H1 (cell line): ENCODE data around the gene SPATA13. TPM values are rescaled to one million over a fixed set of nuclear protein-coding genes. Genes with fewer than 3 reads are reported as not detected.

Experiments used
- CTCF ChIA-PET: fragments of 300-600 bp; sonication (Branson Sonifier 250); formaldehyde crosslinking; loops from one replicate; lab custom pipeline; 2021; ENCODE audit not compliant: partially characterized antibody; lab: Charles Lee
- POLR2A ChIA-PET: fragments of 300-600 bp; sonication (Branson Sonifier 250); formaldehyde crosslinking; loops from one replicate; lab custom pipeline; 2021; ENCODE audit warnings: inconsistent platforms; ENCODE audit not compliant: partially characterized antibody; lab: Charles Lee
- DNase-seq, 2 experiments: peaks; one replicate each; pipeline versions ENCODE4 v3.0.0 to v3.0.0-alpha.2; 2010 to 2022; ENCODE audit warnings: low spot score in 2 of 2, low read depth in 1 of 2, mixed read lengths in 1 of 2
- FAIRE-seq: peaks from 2 replicates; lab custom pipeline; 2011; peaks lifted over from hg19 to GRCh38; lab: Jason Lieb, UNC
- H2AFZ ChIP-seq: 2 replicates; pipeline ENCODE4 v1.8.1; 2012; ENCODE audit warnings: low read length, inconsistent platforms
- H2AK5ac ChIP-seq: 2 replicates; pipeline ENCODE4 v1.6.1; 2013; ENCODE audit warnings: low read depth, low read length
- H2BK120ac ChIP-seq: replicated peaks from 2 replicates; pipeline ENCODE3; 2013; ENCODE audit warnings: low read depth, low read length, inconsistent platforms
- H2BK12ac ChIP-seq: 2 replicates; pipeline ENCODE4 v1.6.1; 2013; ENCODE audit warnings: low read depth, low read length
- H2BK15ac ChIP-seq: 2 replicates; pipeline ENCODE4 v1.6.1; 2013; ENCODE audit warnings: low read length
- H2BK20ac ChIP-seq: 2 replicates; pipeline ENCODE4 v1.6.1; 2013; ENCODE audit warnings: low read length
- H2BK5ac ChIP-seq: 2 replicates; pipeline ENCODE4 v1.6.1; 2013; ENCODE audit warnings: low read depth, low read length
- H3K14ac ChIP-seq: 2 replicates; pipeline ENCODE4 v1.6.1; 2013; ENCODE audit warnings: inconsistent platforms; ENCODE audit not compliant: insufficient read length
- H3K18ac ChIP-seq: 2 replicates; pipeline ENCODE4 v1.6.1; 2013; ENCODE audit warnings: low read length; ENCODE audit errors: extremely low read depth
- H3K23ac ChIP-seq: 2 replicates; pipeline ENCODE4 v1.6.1; 2013; ENCODE audit warnings: inconsistent platforms; ENCODE audit not compliant: insufficient read length
- H3K23me2 ChIP-seq: 2 replicates; pipeline ENCODE4 v1.6.1; 2013; ENCODE audit warnings: low read depth, low read length
- H3K27ac ChIP-seq: 2 replicates; pipeline ENCODE4 v1.6.1; 2011; ENCODE audit warnings: low read depth, low read length, inconsistent platforms
- H3K27me3 ChIP-seq, 4 experiments: replicated peaks in 1 of 4; 1 replicate in 1 of 4; 2 replicates in 3 of 4; pipeline versions ENCODE4 v1.6.1 to v1.8.1; 2011 to 2013; ENCODE audit warnings: low read length in 3 of 4, mild to moderate bottlenecking in 3 of 4, inconsistent platforms in 2 of 4, mixed read lengths in 2 of 4, moderate library complexity in 1 of 4; ENCODE audit not compliant: control insufficient read depth in 3 of 4, insufficient read depth in 3 of 4; ENCODE audit errors: extremely low read depth in 1 of 4
- H3K36me3 ChIP-seq, 4 experiments: 2 replicates each; pipeline versions ENCODE4 v1.6.1 to v1.8.1; 2011 to 2013; ENCODE audit warnings: mild to moderate bottlenecking in 4 of 4, low read length in 3 of 4, moderate library complexity in 2 of 4, control low read depth in 1 of 4, inconsistent platforms in 1 of 4; ENCODE audit not compliant: insufficient read depth in 4 of 4, control insufficient read depth in 2 of 4
- H3K4ac ChIP-seq: replicated peaks from 2 replicates; pipeline ENCODE3; 2013; ENCODE audit warnings: low read length, low read depth, mixed read lengths, inconsistent platforms; ENCODE audit not compliant: insufficient read length
- H3K4me1 ChIP-seq, 4 experiments: replicated peaks in 1 of 4; 1 replicate in 1 of 4; 2 replicates in 3 of 4; pipeline versions ENCODE4 v1.6.1 to v1.8.1; 2011 to 2013; ENCODE audit warnings: low read length in 3 of 4, inconsistent platforms in 2 of 4, mixed read lengths in 1 of 4; ENCODE audit not compliant: insufficient read depth in 4 of 4, control insufficient read depth in 3 of 4
- H3K4me2 ChIP-seq, 2 experiments: 2 replicates each; pipeline versions ENCODE4 v1.6.1 to v1.8.1; 2011 to 2013; ENCODE audit warnings: low read depth in 2 of 2, low read length in 2 of 2, control low read depth in 1 of 2, inconsistent platforms in 1 of 2, mild to moderate bottlenecking in 1 of 2; ENCODE audit not compliant: insufficient read depth in 1 of 2
- H3K4me3 ChIP-seq, 4 experiments: fragments of 200-600, 300-600 bp in 1 of 4; sonication (generic), shearing (Covaris generic), sonication (Bioruptor Twin) in 1 of 4; 2 replicates each; pipeline versions ENCODE4 v1.5.1 to v1.8.1; 2011 to 2016; ENCODE audit warnings: low read length in 4 of 4, low read depth in 3 of 4, control low read depth in 2 of 4, inconsistent platforms in 2 of 4, mild to moderate bottlenecking in 2 of 4, mixed read lengths in 1 of 4, moderate library complexity in 1 of 4; ENCODE audit not compliant: insufficient read depth in 2 of 4; ENCODE audit errors: extremely low read depth in 1 of 4
- H3K56ac ChIP-seq: replicated peaks from 2 replicates; pipeline ENCODE3; 2013; ENCODE audit warnings: low read depth, mild to moderate bottlenecking, mixed read lengths, low read length, inconsistent platforms; ENCODE audit not compliant: insufficient read length
- H3K79me1 ChIP-seq: 2 replicates; pipeline ENCODE4 v1.6.1; 2013; ENCODE audit warnings: low read depth, low read length, control low read depth
- H3K79me2 ChIP-seq, 2 experiments: 2 replicates each; pipeline versions ENCODE4 v1.6.1 to v1.8.1; 2012 to 2013; ENCODE audit warnings: low read length in 2 of 2, mild to moderate bottlenecking in 2 of 2, inconsistent platforms in 1 of 2; ENCODE audit not compliant: insufficient read depth in 2 of 2, control insufficient read depth in 1 of 2
- H3K9ac ChIP-seq, 4 experiments: replicated peaks in 1 of 4; 1 replicate in 1 of 4; 2 replicates in 3 of 4; pipeline versions ENCODE4 v1.6.1 to v1.8.1; 2011 to 2013; ENCODE audit warnings: low read depth in 3 of 4, low read length in 3 of 4, control low read depth in 2 of 4, mild to moderate bottlenecking in 2 of 4, moderate library complexity in 2 of 4, inconsistent platforms in 1 of 4; ENCODE audit errors: extremely low read depth in 1 of 4
- H3K9me3 ChIP-seq, 2 experiments: 2 replicates each; pipeline versions ENCODE4 v1.6.1 to v1.8.1; 2012 to 2013; ENCODE audit warnings: mild to moderate bottlenecking in 2 of 2, moderate library complexity in 2 of 2, control low read depth in 1 of 2, inconsistent platforms in 1 of 2, low read depth in 1 of 2, low read length in 1 of 2, mixed read lengths in 1 of 2; ENCODE audit not compliant: insufficient read depth in 2 of 2
- H4K20me1 ChIP-seq, 2 experiments: replicated peaks in 1 of 2; 2 replicates each; pipeline versions ENCODE3 to v1.8.1; 2011 to 2013; ENCODE audit warnings: inconsistent platforms in 2 of 2, low read length in 2 of 2, mild to moderate bottlenecking in 1 of 2; ENCODE audit not compliant: insufficient read depth in 2 of 2, control insufficient read depth in 1 of 2
- H4K5ac ChIP-seq: 2 replicates; pipeline ENCODE4 v1.6.1; 2013; ENCODE audit warnings: low read length, low read depth, mixed read lengths, inconsistent platforms; ENCODE audit not compliant: insufficient read length
- H4K8ac ChIP-seq: 2 replicates; pipeline ENCODE4 v1.8.0; 2013; ENCODE audit warnings: mild to moderate bottlenecking, moderate library complexity, low read length, inconsistent platforms; ENCODE audit not compliant: insufficient read depth; ENCODE audit errors: extremely low read depth
- H4K91ac ChIP-seq: replicated peaks from 2 replicates; pipeline ENCODE3; 2013; ENCODE audit warnings: low read length, mixed read lengths, inconsistent platforms; ENCODE audit not compliant: insufficient read length
- EP300 ChIP-seq, 2 experiments: IDR thresholded peaks; 1 replicate in 1 of 2; 2 replicates in 1 of 2; pipeline ENCODE4 v1.6.1; 2011 to 2012; ENCODE audit warnings: low read depth in 2 of 2, low read length in 2 of 2, mild to moderate bottlenecking in 2 of 2, borderline replicate concordance in 1 of 2, inconsistent platforms in 1 of 2, moderate library complexity in 1 of 2
- MAX ChIP-seq: IDR thresholded peaks from 2 replicates; pipeline ENCODE4 v1.6.1; 2012; ENCODE audit warnings: inconsistent platforms
- NANOG ChIP-seq: IDR thresholded peaks from 2 replicates; pipeline ENCODE4 v1.6.1; 2011; ENCODE audit warnings: low read length, low read depth, mild to moderate bottlenecking, inconsistent platforms; ENCODE audit not compliant: insufficient read depth, poor library complexity, severe bottlenecking
- SRF ChIP-seq: IDR thresholded peaks from 2 replicates; pipeline ENCODE4 v1.6.1; 2011; ENCODE audit warnings: mild to moderate bottlenecking, low read depth, low read length, moderate library complexity
- WGBS, 2 experiments: shearing (Covaris generic) in 1 of 2; methylation state at CpG; one replicate each; pipeline versions ENCODE4 v1.1.6 to v1.1.7; 2013 to 2015; ENCODE audit warnings: low lambda C conversion rate in 2 of 2, mixed read lengths in 2 of 2, inconsistent platforms in 1 of 2, low coverage in 1 of 2, missing lambda C conversion rate in 1 of 2; ENCODE audit not compliant: insufficient replicate concordance in 2 of 2, insufficient coverage in 1 of 2, insufficient read length in 1 of 2; ENCODE audit errors: extremely low coverage in 1 of 2, missing lambda C conversion rate in 1 of 2; 5-methylcytosine and 5-hydroxymethylcytosine counted together
- polyA plus RNA-seq, 7 experiments: library from polyadenylated mRNA; depleted of rRNA in 3 of 7; stranded (reverse) in 5 of 7; unstranded in 2 of 7; fragments of >200 nt in 5 of 7; fragments of 200-250 nt in 2 of 7; gene quantifications; 1 replicate in 5 of 7; 2 replicates in 1 of 7; 4 replicates in 1 of 7; pipeline versions ENCODE4 v1.2.1 to v1.2.3, GENCODE V29; 2011 to 2013; ENCODE audit warnings: missing spikeins in 2 of 7, mixed read lengths in 2 of 7
- total RNA-seq: library from RNA; stranded (reverse); fragmentation: NEBNext Ultra II Directional; extraction: Animal tissue kit (Norgen Biotek cat#: 25700); gene quantifications from 2 replicates; pipeline ENCODE4 v1.2.1, GENCODE V29; 2021

SPATA13 gene
- total and polyA plus RNA-seq, 2 of the 8 experiments (the other 6 are each of a cell fraction or from before 2014, with no cell fraction given) = 12.6 to 30.9 TPM

- Histone ChIP-seq H2BK5ac (peak overlapping the region; percentile 77), H2BK20ac (no peak overlapping the region), H4K5ac (no peak overlapping the region), H3K79me1 (peaks cover 12% of the 10 kb centered on the region), H2BK12ac (0 out of 2 replicates have a peak overlapping the region, but pooled peaks have one; percentile 52), H2AFZ (no peak overlapping the region), H3K9ac (no peak overlapping the region), H3K27me3 (no peaks in the 10 kb centered on the region), H4K91ac (peak overlapping the region; percentile 20), H2BK120ac (no peak overlapping the region), H3K9me3 (no peaks in the 10 kb centered on the region), H3K4me1 (peaks cover 5 to 13% (median 9%) of the 10 kb centered on the region in 4 experiments), H3K4me3 (no peak overlapping the region), H4K20me1 (peaks cover 0 to 5% of the 10 kb centered on the region in 2 experiments), H3K23me2 (no peaks in the 10 kb centered on the region), H3K4me2 (no peak overlapping the region), H3K18ac (no peak overlapping the region), H3K27ac (no peak overlapping the region), H4K8ac (no peak overlapping the region), H3K4ac (peak overlapping the region; percentile 47), H2AK5ac (peak overlapping the region; percentile 77; the same call in 1 of the 2 replicates), H2BK15ac (no peak overlapping the region), H3K36me3 (no peaks in the 10 kb centered on the region), H3K14ac (no peak overlapping the region), H3K56ac (no peak overlapping the region), H3K23ac (no peak overlapping the region), H3K79me2 (peaks cover 0 to 52% of the 10 kb centered on the region in 2 experiments; a peak in 3 of 4 replicates)
- TF ChIP-seq MAX (peak; percentile 51; the same call in 1 of the 2 replicates), EP300 (IDR thresholded peaks at IDR 0.05; ENCODE audit: borderline replicate concordance in 1 of 2, low read depth in 2 of 2, low read length in 2 of 2) (peak in 1 of 2 experiments; percentile 7; a peak in 1 of 3 replicates), SRF (no peak), NANOG (no peak)
- FAIRE-seq (no peak), DNase-seq (no peak)
- WGBS, 2 experiments = 78% methylated on average over 7 of the region's 7 CpGs; no CpG with 5 or more reads in 1 of the 2 experiments
- POLR2A ChIA-PET = no interaction called here
- CTCF ChIA-PET = interaction anchor here (0.5 to 9.9 kb wide), 4 partner anchors 12 to 192 kb away, joined by 3 to 130 read pairs (median 3); no protein-coding TSS in a partner anchor
These were observed 52.2 kb downstream of the SPATA13 start for GRCh38 chr13:24212674-24213073.
